CD4-positive, alpha-beta T cell treated with Interferon gamma for 1 hour (primary cell): ENCODE results near the gene APOH.

Source experiments
- DNase-seq: peaks from one replicate; pipeline ENCODE4 v3.0.0-alpha.2; 2020

The APOH gene

DNA sequence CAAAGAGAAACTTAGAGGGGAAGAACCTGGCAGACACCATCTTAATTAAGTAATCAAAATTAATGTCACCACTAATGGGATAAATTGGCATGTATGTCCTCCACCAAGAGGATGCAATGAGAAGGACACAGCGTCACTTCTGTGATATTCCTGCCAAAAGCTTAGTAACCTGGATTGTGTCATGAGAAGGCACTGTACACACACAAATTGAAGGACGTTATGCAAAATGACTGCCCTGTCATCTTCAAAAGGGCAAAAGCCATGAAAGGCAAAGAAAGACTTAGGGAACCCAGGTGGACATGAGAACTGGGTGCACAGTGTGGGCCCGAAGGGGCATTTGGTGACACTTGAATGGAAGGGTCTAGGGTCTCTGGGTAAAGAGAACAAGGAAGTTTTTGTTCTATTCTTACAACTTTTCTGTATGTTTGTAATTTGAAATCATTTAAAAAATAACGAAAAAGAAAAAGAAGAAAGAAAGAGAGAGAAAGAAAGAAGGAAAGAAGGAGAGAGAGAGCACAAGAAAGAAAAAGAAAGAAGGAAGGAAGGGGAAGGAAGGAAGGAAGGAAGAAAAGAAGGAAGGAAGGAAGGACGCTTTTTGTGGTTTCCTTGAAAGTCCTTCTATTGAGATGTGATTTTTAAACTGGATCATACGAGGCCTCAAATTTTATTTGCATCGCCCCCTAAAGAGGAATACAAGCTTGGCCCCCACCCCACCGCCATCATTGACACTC, 4.0 kb upstream of the APOH start:
- DNase-seq = no peak

DNA sequence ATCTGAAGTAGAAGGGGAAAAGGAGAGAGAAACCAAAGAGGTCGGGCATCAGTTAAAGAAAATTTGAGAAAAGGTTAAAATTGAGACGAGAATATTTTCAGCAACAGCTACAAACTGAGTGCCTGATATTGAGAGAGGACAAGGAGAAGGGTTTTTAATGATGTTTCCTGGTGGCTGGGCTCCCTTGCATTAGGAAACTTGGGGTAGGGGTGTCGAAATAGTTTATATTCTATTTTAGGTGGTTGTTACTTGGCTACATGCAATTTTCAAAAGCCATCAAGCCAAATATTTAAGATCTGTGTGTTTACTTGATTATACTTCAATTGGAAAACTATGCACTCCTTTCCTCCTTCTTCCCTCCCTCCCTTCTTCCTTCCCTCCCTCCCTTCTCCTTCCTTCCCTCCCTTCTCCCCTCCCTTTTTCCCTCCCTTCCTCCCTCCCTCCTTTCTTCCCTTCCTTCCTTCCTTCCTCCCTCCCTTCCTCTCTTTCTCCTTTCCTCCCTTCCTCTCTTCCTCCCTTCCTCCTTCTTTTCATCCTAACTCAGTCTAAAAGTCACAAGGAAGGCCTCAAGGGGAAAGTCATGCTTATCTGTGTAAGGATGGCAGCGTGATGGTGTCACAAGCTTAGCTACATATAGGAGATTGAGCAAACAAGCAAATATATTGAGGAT, 1.8 kb upstream of the APOH start:
- no peak for DNase-seq

DNA sequence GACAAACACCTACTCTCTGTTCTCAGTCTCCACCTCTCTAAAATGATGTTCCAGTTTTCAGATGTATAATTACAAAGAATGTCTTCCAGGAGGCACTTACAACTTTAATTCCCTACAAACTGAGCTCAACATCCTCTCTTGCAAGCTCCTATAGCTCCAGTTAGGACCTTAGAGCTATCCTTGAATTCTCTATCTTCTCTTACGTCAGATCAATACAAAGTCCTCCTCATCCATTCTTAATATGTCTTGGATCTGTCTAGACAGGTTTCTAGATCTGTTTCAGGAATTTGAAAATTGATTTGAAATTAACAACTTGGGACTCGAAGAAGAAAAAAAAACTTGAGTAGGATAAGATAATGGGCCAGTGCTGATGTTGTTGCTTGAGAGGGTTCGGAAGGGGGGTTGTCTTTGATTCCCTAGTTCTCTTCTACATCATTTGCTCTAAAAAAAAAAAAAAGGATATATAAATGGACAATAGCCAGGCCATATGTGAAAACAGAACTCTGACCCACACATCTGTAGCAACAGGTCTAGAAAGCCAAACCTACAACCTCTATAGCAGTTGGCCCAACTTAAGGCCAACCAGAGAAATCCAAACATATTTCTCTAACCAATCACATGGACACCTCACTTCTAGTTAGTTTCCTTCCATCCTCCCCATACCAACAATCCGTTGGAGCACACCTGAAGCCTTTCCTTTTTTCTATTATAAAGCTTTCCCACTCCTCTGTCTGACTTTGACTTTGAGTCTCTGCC, 746 bp upstream of the APOH start:
- no peak for DNase-seq

DNA sequence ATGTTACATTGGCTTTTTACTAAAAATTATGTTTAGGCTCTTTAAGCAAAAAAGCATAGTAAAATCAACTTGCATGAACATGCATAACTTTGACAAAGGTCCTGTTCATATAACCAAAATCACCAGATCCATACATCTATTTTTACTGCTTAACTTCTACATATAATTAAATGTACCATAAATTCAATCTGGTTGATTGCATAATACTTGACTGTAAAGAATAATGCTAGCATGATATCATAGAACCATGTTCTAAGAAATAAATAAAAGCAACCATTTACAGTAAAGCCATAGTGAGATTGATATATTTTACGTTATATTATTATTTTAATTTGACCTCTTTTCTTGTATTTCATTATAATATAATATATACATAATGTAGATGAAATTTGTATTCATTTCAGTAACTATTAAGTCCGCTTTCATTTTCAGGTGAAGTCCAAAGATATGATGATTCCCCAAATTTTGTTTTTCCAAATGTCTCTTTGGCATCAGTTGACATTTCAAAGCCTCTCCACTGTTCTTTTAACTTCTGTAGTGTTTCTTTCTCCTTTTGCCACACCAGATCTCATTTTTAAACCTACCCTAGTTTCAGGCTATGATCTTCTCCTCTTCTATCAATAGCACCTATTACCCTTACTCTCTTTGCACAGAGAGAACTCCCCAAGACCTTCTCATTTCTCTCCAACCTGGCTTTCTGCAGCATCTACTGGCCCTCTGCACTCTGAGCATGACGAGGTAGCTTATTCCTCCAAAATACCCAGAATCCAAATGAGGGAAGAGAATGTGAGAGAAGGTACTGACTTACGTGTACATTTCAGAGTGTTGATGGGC, 1.8 kb downstream of the APOH start:
- no peak for DNase-seq

DNA sequence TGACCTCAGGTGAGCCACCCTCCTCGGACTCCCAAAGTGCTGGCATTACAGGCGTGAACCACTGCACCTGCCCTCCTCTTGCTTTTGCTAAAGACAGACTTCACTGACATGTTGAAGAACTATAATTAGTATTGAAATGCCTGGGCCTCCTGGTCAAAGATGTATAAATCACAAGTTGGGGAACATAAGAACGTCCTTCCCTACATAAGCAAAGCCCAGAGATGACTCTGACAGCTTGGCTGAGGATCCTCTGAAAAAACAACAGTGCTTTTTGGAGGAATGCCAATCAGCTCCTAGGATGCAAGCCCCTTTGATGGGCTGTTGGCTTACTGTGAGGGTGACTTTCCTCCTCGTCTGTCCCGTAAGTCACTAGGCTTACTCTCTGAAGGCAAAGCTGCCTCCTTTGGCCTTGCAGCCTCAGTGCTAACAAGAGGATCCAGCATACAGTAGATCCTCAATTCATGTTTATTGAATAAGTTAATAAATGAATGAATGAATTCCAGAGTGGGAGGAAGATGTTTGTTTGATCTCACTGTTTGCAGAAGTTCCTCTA, 6.3 kb downstream of the APOH start:
- no peak for DNase-seq

DNA sequence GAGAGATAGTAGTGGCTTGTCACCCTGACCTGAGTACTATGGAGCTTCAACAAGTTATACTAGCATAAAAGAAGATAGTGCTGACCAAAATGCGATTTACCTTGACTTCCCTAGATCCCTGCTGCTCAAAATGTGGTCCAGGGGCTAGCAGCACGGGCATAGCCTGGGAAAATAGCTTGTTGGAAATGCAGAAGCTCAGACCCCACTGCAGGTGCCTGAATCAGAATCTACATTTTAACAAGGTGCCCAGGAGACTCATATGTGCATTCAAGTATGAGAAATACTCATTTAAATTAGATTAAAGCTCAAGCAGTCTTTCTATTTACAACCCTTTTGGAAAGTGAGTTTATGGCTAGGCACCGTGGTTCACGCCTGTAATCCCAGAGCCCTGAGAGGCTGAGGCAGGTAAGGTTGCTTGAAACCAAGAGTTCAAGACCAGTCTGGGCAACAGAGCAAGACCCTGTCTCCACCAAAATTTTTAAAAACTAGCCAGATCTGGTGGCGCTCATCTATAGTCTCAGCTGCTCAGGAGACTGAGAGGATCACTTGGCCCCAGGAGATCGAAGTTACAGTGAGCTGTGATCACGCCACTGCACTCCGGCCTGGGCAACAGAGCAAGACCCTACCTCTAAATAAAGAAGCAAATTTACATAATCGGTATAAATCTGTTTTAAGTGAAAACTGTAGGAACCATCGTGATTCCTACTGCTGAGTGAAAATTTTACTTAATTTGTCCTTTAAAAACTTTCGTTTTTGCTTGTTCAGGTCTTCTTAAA, 7.3 kb downstream of the APOH start:
- DNase-seq = no peak

DNA sequence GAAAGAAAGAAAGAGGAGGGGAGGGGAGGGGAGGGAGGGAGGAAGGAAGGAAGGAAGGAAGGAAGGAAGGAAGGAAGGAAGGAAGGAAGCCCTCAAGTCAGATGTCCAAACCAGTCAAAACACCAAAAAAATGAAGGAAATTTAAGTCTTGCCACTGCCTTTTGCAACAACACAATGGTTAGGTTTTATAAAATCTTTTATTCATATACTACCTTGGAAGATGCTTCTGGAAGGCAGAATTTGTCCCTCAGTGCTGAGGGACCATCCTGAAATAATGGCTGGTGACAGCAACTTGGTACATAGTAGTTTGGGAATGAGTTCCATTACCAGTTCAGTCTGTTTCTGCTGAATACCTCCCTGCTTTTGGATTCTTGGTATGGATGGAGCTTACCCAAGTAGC, 7.9 kb downstream of the APOH start:
- no peak for DNase-seq

DNA sequence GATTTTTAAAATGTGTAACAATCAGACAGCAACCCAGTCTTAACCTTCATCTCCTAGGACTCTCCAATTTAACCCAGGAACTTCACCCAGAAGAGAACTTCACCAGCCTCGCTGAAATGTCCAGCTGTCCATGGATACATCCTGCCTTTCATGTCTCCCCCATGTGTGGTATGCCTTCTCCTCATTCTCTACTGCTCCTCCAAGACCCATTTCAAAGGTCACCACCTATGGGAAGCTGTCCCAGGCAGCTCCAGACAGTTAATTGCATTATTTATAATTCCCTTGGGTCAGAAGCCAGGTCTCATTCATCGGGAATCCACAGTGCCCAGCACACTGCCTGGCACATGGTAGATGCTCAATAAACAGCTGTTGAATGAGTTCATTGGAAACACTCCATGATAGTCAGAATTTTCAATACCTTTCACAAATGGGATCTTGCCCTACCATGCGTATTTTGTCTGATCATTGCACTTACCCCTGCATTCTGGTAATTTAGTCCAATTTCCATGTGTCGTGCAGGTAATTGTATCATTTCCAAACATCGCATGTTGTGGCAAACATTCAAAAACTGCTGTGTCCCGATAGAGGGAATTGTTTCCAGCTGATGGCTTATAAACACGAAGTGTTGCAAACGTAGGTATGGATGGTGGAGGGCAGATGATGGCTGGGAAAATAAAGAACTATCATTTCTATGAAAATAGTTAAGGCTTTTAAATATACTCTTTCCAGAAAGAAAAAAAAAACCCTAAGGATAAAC, 9.0 kb downstream of the APOH start:
- DNase-seq = no peak

DNA sequence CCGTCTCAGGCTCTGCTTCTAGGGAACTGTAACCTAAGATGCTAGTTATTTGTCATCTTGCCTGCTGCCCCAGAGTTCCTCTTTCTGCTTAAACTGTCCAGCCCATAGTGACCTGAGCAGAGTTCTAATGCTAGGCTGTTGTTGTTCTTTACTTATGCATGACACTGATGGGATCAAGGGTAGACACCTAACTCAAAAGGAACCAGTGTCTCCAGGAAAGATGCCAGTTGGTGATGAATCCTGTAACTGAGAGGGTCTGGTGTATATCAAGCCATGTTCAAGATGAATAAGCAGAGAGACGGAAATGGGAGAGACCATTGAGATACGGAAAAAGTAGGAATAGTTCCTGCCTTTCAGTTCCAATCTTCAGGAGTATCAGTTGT, 13.7 kb downstream of the APOH start:
- DNase-seq = no peak

DNA sequence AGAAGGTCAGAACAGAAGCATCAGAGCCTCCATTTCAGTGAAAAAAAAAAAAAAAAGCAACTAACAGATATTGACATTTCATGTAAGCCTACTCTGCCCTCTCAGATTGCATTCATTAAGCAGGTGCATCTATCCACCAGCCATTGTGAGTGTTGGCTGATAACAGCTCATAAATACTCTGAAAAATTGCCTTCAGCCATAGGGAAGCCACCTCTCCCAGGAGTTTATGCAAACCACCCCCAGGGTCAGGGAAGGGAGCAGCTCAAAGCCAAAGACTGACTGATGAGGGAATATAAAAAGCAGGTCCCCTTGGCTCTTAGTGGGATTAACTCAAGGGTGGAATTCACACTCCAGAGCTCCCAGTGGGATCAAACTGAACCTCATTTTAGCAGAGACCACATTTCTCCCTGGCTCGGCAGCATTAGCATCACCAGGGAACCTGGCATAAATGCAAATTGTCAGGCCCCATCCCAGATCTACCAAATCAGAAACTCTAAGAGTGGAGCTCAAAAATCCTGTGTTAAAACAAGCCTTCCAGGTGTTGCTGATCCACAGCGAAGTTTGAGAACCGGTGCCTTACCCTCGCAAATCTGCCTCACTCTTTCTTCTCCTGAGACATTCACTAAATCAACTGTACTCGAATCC, 14.2 kb downstream of the APOH start:
- no peak for DNase-seq

DNA sequence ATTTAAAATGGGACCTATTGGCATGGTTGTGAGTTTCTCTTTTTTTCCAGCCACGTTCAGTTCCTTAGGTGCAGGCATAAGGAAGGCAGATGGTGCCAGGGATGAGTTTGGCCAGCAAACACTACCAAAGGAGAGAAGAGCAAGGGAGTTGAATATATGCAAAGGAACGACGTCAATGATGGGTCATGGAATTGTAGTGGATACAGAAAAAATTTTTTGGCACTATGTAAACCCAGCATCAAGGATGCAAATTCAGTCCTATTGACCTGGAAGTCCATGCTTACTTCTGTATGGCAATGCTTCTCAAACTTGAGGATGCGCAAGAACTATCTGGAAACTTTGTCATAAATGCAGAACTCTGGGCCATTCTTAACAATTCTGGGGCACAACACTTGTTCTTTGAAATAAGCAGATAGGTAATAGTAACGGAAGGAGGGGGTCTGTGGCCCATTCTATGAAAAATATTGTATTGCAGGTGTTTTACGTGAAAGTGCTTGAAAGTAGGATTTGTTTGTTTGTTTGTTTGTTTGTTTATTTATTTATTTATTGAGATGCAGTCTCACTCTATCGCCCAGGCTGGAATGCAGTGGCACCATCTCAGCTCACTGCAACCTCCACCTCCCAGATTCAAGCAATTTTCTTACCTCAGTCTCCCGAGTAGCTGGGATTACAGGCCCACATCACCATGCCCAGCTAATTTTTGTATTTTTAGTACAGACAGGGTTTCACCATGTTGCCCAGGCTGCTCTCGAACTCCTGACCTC, 18.0 kb downstream of the APOH start:
- no peak for DNase-seq

DNA sequence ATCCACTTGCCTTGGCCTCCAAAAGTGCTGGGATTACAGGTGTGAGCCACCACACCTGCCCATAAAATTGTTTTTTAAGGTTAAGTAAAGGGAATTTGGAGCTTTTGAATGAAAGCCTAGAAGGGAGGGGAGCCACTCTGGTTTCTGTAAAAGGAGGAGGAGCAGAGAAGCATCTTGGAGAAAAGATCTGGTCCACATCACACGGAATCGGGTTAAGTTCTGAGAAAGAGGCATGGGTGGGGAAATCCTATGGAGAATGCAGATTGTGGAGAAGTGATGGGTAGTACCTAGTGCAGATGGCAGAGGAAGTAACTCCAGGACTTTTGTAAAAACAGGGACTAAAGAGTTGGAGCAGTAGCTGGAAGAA, 19.0 kb downstream of the APOH start:
- DNase-seq = no peak

DNA sequence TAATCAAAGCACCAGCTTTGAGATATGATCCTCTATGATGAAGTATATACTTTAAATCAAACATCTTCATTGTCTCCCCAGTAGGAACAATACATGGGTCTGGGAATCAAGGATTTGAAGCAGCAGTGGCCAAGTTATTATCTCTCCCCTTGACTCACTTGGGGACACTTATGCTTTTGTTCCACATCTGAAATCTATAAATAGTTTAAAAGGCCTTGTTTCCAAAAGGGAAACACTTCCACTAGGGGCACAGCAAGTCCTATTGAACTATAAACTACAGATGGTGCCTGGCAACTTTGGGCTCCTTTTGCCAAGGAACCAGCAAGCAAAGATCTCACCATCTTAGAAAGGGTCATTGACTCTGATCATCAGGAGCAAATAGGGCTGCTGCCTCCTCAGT, 21.3 kb downstream of the APOH start:
- DNase-seq = no peak

DNA sequence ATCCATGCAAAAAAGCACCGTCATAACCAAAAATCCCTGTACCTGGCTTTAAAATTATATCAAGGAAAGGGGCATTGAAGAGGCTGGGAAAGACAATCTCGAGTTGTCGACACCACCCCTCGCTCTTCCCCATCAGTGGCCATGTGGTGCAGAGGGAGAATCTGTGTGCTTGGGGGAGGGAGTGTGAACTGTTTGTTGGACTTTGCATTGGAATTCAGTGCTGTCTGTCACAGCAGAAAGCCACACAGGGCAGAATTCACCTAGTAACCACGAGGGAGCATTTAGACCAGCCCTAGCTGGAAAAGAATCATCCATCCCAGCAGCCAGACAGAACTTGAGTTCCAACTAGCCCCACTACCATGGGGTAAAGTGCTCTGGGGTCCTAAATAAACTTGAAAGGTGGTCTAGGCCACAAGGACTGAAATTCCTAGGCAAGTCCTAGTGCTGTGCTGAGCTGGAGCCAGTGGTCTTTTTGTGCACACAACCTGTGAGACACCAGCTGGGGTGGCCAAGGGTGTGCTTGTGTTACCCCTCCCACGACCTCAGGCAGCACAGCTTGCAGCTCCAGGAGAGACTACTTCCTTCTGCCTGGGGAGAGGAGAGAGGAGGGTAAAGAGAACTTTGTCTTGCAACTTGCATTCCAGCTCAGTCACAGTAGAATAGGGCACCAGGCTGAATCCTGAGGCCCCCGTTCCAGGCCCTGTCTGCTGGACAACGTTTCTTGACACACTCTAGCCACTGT, 25.8 kb downstream of the APOH start:
- DNase-seq = no peak

DNA sequence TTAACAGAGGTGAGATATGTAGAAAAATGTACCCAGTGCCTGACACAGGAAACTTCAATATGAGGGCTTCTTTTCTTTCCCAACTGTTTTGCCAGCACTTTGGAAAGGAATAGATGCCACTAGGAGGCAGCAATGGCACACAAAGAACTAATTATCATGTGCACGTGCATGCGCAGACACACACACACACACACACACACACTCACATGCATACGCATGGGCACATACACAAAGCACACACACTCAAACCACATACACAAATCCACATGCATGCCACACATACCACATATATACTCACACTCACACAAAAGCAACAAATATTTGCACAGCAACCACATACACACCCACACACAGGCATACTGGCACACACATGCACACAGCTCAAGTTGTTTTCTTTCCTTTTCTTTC, 28.5 kb downstream of the APOH start:
- DNase-seq = peak; percentile 54

DNA sequence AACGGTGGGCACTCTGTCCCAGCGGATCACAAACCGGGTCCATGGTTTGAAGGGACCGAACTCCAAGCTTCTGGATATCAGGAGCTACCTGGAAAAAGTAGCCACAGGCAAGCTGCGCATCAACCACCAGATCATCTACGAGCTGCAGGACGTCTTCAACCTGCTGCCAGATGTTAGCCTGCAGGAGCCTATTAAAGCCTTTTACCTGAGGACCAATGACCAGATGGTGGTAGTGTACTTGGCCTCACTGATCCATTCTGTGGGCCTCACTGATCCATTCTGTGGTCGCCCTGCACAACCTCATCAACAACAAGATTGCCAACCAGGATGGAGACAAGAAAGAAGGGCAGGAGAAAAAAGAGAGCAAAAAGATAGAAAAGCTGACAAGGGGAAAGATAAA, 31.0 kb downstream of the APOH start:
- DNase-seq = no peak

DNA sequence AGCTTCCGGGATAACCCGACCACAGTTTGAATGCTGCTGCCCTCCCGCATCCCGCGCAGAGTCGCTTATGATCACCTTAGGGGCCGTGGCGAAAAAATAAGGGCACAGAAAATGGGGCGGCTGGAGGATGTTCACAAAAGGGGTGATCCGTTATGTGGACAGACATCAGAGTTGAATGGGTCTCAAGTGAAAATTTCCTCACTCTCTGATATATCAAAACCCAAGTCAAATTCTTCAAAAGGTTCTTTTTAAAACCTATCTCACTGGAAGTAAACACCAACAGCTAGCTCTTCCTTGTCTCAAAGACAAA, 36.9 kb downstream of the APOH start:
- DNase-seq = no peak

DNA sequence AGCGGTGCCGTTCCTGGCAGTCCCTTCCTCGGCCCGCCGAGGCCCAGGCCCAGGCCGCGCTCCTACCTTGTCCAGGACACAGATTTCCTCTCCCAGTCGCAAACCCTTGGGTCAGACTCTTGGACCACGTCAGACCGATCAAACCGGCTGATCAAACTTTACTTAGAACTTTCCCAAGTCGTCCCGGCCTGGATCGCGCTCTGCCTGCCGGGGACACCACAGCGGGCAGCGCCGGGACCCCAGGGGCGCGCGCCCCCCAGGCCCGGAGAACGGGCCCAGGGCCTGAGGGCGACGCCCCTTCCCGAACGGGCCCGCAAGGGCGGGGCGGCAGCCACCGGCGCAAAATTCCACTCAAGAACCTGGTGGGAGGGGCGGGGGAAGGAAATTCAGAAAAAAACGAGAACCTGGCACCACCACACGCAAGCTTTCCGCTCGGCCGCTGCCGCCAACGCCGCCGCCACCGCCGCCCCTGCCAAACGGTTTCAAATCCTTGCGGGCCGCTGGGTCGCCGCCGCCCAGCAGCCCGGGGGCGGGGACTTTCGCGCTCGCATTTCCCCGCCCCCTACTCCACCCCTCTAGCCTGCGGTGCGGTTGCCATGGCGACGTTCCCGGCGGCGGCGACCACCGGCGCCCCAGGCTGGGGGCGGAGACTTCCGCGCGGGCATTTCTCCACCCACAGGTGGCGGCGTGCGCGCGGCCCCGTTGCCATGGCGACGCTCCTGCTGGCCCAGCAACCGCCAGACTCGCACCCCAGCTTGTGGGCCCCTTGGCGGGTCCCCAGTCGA, 37.4 kb downstream of the APOH start, which contains the start of gene CEP112:
Gene CEP112, minus strand, starts transcription at position 541 of the 785 bp plus-strand sequence.
- peak; percentile 90 for DNase-seq
